Fibroblast of skin of scalp (primary cell): Measurements from ENCODE around the gene CDK9.

ENCODE experiments used
- DNase-seq: peaks from one replicate; pipeline ENCODE4 v3.0.0-alpha.2; 2013

Gene CDK9

DNA sequence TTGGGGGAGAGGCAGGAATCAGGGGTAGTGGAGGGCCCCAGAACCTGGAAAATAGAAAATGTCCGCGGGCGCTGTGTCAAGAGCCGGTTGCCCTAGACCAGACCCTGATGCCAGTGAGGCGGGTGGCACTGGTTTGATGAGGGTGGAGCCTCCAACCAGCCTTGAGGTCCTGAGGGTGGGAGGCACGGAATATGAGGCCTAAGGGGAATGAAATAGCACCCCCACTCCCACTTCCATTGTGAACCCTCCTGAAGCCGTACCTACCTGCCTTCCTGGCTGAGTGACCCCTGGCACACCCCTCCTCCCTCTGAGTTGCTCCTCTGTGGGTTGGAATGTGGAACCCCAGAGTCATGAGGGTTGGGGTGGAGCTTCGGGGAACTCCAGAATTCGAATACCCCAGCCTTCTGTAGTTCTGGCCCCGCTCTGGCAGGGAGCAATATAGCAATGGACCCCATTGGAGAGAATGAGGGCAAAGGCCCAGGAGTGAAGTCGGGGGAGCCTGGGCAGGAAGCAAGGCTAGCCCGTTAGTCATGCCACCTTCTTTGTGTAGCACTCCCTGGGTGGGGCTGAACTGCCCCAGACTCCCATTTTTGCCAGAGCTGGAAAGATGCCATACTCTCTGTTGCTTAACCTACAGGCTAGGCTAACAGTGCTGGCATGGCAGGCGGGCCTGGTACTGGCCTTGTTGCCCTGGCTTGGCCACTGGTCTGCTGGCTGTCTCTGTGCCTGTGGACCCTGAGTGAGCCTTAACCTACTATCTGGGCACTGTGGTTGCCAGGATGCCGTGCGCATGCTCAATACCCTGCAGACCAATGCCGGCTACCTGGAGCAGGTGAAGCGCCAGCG lies 17.9 kb downstream of the CDK9 start:
- peak; percentile 49 for DNase-seq

DNA sequence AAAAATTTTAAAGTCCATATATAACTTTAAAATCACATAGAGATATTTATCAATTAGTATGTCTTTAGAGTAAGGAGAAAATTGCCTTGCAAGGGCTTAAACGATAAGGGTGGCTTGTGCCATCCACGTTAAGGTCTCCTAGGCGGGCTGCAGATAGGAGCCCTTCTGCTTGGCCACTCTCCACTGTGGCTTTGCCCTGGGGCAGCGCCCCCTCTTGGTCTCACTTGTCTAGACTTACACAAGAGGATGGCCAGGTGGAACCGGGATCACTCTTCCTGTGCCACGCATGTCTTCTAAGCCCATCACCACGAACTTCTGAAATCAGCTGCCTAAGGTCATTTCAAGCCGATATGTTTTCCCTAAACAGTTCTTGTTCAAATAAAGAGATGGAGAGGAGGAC lies 19.8 kb downstream of the CDK9 start:
- DNase-seq: peak; percentile 19

DNA sequence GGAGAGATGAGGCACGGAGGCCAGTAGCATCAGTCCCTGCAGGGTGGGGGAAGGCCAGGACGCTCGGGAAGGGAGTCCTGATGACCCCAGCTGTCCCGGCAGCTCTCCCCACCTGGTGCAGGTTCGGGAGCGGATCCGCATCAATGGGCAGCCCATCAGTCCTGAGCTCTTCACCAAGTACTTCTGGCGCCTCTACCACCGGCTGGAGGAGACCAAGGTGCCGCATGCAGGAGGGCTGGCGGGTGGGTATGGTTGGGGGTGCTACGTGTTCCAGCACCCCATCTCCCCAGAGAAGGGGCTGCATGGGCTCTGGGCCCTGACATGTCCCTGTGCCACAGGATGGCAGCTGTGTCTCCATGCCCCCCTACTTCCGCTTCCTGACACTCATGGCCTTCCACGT lies 21.0 kb downstream of the CDK9 start:
- DNase-seq: no peak

DNA sequence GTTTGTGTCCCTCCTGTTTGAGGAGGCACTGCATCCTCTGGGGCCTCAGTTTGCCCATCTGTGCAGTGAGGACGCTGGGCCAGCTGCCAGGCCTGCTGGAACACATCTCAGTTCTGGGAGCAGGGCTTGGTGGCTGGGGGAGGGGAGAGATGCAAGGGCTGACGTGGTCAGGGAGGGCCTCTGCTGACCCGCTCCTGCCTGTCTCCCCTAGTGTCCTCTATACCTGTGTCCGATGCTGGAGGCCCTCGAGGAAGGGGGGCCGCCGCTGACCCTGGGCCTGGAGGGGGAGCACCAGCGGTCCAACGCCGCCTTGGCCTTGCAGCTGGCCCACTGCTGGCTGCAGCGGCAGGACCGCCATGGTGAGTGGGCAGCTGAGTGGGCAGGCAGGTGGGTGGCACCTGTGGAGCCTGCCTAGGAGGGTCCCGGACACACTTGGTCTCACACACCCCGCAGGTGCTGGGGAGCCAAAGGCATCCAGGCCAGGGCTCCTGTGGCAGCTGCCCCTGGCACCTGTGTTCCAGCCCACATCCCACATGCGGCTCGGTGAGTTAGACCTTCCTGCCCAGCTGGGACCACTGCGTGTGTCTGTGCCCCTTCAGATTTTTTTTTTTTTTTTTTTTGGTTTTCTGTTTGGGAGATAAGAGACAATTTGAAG lies 22.6 kb downstream of the CDK9 start:
- no peak for DNase-seq

DNA sequence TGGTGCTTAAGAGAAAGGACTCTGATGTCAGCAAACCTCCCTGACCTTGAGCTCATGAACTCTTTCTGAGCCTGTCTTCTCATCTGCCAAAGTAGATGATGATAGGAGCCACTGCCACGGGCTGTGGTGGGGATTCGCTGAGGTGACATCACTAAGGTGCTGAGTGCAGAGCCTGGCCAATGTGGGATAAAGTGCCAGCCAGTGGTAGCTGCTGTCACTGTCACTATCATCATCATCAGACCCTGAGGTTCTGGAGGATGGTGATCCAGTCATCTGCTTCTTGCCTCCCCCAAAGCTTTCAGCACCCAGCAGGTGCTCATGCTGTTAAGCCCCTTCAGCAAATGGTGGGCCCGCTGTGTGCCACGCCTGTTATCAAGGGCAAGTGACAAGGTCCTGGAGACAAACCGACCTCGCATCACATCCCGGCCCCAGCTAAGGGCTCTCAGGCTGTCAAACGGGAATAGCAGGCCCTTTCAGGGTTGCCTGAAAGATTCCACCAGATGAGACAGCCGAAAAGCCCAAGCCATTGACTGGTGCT lies 23.2 kb downstream of the CDK9 start:
- no peak for DNase-seq

DNA sequence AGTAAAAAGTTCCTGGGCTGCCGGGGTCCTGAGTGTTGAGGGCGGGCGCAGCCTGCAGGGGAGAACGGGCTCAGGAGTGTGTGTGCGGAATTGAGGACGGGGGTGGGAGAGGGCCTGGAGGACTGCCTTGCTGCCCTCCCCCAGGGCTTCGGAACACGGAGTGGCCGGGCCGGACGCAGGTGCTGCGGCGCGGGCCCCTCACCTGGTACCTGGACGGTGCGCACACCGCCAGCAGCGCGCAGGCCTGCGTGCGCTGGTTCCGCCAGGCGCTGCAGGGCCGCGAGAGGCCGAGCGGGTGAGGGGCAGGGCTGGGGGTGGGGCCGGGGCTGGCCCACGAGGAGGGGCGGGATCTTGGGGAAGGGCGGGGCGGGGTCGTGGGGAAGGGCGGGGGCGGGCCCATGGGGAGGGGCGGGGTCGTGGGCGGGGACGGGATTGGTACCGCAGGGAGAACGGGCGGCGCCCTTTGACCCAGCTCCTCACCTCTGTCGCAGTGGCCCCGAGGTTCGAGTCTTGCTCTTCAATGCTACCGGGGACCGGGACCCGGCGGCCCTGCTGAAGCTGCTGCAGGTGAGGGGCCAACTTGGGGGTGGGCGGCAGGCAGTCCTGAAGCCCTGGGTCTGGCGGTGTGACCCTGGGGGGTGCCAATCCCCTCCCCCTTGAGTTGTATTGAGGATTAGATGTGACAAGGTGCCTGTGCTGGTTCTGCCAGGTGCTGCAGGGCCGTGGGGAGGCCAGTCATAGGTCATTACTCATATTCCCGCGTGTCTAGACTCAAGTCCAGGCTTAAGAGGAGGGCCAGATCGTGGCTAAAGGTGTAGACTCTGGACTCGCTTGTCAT lies 23.9 kb downstream of the CDK9 start:
- peak; percentile 39 for DNase-seq

DNA sequence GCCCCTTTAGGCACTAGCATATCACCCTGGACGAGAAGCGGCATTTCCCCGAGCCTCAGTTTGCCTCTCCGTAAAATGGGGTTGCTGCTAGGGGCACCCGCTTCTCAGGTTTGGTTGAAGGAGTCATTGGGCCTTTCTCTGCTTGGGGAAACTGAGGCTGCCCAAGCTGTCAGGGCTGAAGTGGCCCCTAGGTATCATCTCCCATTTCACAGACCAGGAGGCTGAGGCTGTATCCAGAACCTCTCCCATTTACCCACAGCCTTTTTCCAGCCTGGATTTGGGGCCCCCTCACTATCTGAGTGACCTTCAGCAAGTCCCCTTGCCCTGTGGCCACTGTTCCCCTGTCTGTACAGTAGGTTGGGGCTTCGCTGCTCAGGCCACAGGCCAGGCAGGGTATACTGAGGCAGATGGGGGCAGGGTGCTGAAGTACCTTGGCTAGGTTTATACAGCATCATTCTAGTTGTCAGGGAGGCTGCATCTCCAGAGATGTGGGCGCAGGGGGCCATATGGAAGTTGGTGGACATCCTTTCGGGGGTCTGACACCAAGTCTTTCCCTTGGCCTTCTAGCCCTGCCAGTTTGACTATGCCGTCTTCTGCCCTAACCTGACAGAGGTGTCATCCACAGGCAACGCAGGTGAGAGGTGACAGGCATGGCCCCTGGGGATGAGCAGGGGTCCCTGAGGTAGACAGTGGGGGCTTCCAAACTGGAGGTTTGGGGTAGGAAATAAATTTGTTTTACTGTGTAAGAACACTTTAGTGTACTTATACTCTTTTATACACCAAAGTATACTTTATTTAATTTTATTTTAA lies 24.7 kb downstream of the CDK9 start:
- DNase-seq: no peak

DNA sequence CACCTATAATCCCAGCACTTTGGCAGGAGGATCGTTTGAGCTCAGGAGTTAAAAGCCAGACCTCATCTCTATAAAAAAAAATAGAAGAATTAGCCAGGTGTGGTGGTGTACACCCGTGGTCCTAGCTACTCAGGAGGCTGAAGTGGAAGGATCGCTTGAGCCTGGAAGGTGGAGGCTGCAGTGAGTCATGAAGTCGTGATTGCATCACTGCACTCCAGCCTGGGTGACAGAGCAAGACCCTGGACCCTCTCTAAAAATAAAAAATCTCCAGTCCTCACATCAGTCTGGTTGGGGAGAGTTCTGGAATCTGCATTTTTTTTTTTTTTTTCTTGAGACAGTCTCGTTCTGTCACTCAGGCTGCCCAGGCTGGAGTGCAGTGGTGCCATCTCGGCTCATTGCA lies 26.2 kb downstream of the CDK9 start:
- no peak for DNase-seq

DNA sequence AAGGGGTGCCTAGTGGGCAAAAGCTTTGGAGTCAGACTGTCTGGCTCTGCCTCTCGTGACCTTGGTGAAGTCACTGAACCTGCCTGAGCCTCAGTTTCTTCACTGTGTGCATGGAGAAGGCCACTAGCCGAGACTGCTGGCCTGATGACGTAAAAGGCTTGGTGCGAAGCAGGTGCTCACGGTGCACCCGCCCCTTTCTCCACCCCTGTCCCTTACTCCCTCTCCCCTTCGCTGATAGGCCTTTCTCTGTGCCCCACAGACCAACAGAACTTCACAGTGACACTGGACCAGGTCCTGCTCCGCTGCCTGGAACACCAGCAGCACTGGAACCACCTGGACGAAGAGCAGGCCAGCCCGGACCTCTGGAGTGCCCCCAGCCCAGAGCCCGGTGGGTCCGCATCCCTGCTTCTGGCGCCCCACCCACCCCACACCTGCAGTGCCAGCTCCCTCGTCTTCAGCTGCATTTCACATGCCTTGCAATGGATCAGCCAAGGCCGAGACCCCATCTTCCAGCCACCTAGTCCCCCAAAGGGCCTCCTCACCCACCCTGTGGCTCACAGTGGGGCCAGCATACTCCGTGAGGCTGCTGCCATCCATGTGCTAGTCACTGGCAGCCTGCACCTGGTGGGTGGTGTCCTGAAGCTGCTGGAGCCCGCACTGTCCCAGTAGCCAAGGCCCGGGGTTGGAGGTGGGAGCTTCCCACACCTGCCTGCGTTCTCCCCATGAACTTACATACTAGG lies 27.3 kb downstream of the CDK9 start:
- no peak for DNase-seq

DNA sequence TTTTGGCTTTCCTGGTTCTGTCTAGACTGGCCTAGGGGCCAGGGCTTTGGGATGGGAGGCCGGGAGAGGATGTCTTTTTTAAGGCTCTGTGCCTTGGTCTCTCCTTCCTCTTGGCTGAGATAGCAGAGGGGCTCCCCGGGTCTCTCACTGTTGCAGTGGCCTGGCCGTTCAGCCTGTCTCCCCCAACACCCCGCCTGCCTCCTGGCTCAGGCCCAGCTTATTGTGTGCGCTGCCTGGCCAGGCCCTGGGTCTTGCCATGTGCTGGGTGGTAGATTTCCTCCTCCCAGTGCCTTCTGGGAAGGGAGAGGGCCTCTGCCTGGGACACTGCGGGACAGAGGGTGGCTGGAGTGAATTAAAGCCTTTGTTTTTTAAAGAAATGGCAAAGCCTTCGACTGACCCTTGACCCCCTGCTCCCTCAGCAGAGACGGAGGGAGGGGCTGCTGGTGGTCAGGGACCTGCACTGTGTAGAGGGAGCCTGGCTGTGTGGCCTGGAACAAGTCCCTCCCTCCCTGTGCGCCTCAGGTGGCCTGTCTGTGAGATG lies 27.9 kb downstream of the CDK9 start:
- DNase-seq: no peak

DNA sequence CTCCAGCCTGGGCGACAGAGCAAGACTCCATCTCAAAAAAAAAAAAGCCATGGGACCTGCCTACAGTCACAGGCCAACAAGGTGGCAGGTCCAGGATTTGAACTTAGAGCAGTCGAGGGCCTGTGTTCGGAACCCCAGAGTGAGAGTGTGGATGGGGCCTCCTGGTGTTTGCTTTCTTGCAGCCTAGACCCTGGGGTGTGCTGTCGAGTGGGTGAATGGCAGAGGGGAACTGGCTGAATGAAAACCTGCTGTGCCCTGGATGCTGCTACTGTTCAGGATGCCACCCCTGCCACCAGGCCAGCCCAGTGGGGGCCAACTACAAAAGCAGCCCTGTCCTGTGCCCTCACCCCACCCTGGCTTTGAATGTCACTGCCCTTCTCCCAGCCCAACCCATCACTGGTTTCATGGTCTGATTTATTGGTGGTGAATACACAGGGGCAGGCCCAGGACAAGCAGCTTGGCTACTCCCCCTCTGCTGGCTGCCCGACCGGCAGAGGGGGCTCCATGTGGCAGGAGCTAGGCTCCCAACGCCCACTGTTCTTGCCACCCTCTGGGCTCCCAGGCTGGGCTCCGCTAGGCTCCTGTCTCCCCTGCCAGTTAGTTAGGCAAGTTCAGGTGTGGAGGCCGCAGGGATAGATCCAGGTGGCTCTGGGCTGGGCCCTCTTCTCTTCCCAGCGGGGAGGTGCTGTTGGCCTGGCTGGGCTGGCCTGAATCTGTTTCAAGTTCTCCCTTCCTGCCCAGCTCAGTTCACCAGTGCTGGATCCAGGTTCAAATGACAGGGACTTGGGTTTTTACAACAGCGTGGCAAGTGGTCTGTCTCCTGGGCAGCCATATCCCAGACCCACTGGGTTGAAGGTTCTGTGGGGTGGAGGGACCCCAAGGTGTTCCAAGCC lies 29.0 kb downstream of the CDK9 start:
- no peak for DNase-seq

DNA sequence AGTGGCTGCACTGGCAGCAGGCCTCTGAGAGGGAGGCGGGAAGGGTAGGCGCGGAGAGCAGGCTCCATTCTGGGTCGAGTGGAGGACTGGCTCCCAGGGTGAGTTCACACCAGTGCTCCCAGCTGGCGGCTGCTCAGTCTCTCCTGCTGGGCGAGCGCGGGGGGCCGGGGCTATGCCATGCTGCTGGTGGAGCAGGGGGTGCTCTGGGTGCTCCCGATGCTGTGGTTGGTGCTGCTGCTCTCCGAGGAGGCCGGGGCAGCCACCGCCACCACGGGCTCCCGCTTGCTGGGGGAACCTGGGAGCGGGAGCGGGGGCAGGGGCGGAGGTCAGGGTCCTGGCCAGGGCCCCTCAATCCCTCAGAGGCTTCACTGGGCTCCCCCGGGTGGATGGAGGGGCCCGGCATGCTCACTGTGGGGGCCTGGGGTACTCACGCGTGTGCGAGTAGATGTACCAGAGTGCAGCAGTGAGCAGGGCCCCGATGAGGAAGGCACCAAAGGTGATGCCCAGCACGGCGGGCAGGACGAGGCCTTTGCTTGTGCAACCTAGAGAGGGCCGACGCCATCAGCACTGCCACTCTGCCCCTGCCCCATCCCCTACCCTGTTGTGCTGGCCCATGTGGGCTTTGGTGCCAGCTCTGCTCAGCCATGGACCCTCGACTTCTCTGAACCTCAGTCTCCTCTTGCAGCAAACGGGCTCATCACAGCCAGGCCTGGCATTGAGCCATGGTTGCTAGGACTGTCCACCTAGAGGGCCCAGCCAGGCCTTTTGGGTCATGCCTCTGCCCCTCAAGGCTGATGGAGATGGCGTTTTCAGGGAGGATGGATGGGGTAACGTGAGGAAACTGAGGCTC lies 29.9 kb downstream of the CDK9 start:
- DNase-seq: no peak

DNA sequence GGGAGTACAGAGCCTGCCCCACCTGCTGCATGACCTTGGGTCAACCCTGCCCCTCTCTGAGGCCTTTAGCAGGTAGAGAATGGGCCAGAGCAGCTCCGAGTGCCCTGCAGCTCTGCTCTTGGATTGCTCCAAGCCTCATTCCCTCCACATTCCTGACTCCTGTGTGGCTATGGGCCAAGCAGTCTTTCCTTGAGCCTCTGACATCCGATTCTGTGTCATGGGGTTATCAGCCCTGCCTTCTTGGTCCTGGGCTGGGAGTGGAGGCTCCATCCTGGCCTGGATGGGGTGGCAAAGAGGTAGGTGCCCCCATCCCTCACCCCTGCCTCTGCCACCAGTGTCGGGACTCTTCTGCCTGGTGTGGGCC lies 30.5 kb downstream of the CDK9 start:
- no peak for DNase-seq

DNA sequence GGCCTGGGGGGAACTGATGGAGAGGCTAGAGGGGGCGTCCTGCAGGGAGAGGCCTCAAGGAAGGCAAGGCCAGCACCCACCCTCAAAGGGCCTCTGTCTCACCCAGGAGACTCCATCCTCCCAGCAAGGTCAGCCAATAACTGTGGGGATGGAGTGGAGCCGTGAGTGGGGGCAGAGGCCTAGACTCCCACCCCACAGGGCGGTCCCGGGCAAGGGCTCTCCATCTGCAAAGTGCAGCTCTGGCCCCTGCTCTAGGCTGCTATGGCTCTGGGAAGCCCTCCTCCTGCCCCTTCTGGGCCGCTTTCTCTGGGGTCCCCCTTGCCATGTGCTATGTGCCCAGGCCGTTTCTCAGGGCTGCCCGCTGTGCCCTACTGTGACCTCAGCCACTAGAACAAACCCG lies 30.9 kb downstream of the CDK9 start:
- DNase-seq: no peak

DNA sequence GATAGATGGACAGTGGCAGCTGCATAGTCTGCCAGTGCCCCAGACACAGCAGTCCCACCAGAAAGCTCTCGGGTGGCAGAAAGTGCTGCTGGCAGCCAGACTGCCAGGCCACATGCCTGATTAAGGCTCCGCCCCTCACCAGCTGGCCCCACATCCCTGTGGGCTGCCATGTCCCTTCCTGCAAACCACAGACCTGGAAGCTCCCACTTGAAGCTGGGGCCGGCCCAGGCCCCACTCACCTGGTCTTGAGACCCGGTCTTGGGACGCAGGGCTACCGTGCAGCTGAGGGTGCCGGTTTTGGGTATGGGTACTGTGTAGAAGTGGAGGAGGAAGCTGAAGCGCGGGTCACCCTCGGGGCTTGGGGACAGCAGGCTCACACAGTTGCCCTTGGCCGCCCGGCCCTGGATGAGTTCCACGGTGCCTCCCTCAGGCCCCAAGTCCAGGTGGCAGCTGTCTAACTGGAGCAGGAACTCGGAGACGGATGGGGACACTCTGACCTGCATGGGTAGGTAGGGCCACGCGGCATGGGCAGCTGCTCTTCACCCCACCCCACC lies 32.1 kb downstream of the CDK9 start:
- DNase-seq: no peak

DNA sequence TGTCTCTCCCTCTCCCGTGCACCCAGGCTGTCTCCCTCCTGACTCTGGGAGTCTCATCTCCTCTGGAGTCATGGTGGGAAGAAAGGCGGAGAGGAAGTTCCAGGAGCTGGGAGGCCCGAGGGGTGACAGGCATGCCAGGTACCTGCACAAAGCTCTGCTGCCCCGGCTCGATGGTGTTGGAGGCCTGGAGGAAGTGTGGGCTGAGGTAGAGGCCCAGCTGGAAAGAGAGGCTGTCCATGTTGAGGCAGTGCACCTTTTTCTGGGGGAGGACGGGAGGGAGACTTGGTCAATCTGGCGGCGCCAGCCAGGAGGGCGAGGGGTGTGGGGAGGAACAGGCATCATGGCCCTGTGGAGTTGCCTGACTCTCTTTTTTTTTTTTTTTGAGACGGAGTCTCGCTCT lies 32.7 kb downstream of the CDK9 start:
- no peak for DNase-seq

DNA sequence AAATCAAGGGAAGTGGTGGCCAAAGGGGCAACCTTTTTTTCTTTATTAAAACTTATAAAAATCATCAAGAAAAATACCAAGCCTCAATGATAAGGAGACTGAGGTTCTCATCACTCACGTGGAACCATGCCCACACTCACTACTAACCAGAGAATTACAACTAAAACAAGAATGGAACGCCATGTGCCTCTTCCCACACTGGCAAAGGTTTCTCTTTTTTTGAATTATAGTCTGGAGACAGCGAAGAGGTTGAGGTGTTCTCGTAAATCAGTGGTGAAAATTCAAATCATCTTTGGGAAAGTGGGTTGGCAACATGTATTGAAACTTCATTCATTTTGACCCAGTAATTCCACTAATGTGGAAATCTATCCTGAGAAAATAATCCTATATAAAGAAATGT lies 36.3 kb downstream of the CDK9 start:
- DNase-seq: no peak

DNA sequence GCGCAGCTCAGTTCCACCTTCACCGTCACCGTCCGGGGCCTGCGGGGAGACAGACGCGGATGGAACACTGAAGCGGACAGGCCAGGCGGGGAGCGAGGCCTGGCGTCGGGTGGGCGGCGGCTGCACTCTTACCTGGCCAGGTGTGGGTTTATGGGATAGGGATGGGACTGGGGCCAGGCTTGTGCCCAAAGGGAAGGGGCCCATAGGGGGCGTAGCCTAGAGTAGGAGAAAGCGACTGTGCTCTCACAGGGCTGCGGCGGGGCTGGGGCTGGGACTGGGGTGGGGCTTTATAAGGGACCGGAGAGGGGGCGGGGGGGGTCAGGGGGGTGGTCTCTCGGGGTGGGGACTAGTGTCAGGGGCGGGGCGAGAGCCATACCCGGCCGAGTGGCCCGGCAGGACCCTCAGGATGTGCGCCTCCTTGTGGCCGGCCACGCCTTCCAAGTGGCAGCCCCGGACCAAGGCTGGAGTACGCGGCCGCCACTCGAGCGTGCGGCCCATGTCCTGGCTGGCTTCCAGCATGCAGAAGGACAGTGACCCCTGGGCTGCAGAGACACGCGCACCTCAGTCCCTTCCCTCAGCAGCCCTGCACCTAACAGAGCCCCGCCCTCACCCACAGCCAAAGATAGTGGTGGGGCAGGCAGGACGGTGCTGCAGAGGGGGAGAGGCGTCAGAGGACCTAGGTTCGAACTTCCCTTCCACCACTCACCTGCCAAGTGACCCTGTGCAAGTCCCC lies 39.7 kb downstream of the CDK9 start:
- no peak for DNase-seq
